SU-DHL-6 (cell line): ENCODE results near the gene PXN.

Source experiments
- H2AFZ ChIP-seq: fragments of 200-600 bp; sonication (generic); 2 replicates; pipeline ENCODE4 v1.6.1; 2014; ENCODE audit warnings: low read depth, mild to moderate bottlenecking, moderate library complexity, mixed read lengths, antibody characterized with exemption, low read length; ENCODE audit not compliant: severe bottlenecking
- H3F3A ChIP-seq: fragments of 200-600 bp; shearing (Covaris generic); 2 replicates; pipeline ENCODE4 v1.6.0; 2016; ENCODE audit warnings: antibody characterized with exemption, mild to moderate bottlenecking; ENCODE audit not compliant: insufficient read depth
- H3K27ac ChIP-seq: fragments of 200-600 bp; sonication (generic); 2 replicates; pipeline ENCODE4 v1.5.1; 2016; ENCODE audit warnings: low read depth, mild to moderate bottlenecking, low read length, moderate library complexity, mixed read lengths
- H3K27me3 ChIP-seq: fragments of 200-600 bp; sonication (generic), shearing (Covaris generic); 2 replicates; pipeline ENCODE4 v1.6.0; 2014; ENCODE audit warnings: mild to moderate bottlenecking, low read length
- H3K36me3 ChIP-seq: fragments of 200-600 bp; sonication (generic); 2 replicates; pipeline ENCODE4 v1.6.1; 2014; ENCODE audit warnings: mild to moderate bottlenecking, low read length, mixed read lengths
- H3K4me2 ChIP-seq: fragments of 300-600, 200-600 bp; shearing (Covaris generic), sonication (generic); 2 replicates; pipeline ENCODE4 v1.6.0; 2014; ENCODE audit warnings: low read length, low read depth, mild to moderate bottlenecking; ENCODE audit not compliant: poor library complexity, severe bottlenecking
- H3K4me3 ChIP-seq: fragments of 200-600 bp; sonication (generic); 2 replicates; pipeline ENCODE4 v1.5.1; 2014; ENCODE audit warnings: antibody characterized with exemption, low read length, mild to moderate bottlenecking, mixed read lengths; ENCODE audit not compliant: insufficient read depth, poor library complexity, severe bottlenecking
- H3K79me2 ChIP-seq: fragments of 200-600 bp; sonication (generic); 2 replicates; pipeline ENCODE4 v1.6.1; 2014; ENCODE audit warnings: mild to moderate bottlenecking, low read length, moderate library complexity; ENCODE audit not compliant: insufficient read depth
- H3K9ac ChIP-seq: fragments of 200-600 bp; sonication (generic); 2 replicates; pipeline ENCODE4 v1.7.0; 2014; ENCODE audit warnings: mild to moderate bottlenecking, low read length
- H3K9me2 ChIP-seq: fragments of 200-600 bp; sonication (generic); replicated peaks from 2 replicates; pipeline ENCODE4 v1.6.1; 2014; ENCODE audit warnings: low read length; ENCODE audit not compliant: insufficient read depth
- H3K9me3 ChIP-seq: fragments of 200-600 bp; sonication (generic); 2 replicates; pipeline ENCODE4 v1.6.1; 2014; ENCODE audit warnings: low read length, mixed read lengths; ENCODE audit not compliant: insufficient read depth
- H4K20me1 ChIP-seq: fragments of 200-600 bp; sonication (generic); 2 replicates; pipeline ENCODE4 v1.6.1; 2014; ENCODE audit warnings: low read depth, mild to moderate bottlenecking, antibody characterized with exemption, low read length, moderate library complexity, mixed read lengths
- CTCF ChIP-seq: fragments of 200-600 bp; sonication (generic); IDR thresholded peaks from one replicate; pipeline ENCODE4 v1.5.1; 2017; ENCODE audit warnings: antibody characterized with exemption, mild to moderate bottlenecking, low read length, moderate library complexity; ENCODE audit not compliant: insufficient read depth, poor library complexity, severe bottlenecking
- EZH2phosphoT487 ChIP-seq: fragments of 200-600 bp; sonication (generic), shearing (Covaris generic); conservative IDR thresholded peaks from 2 replicates; pipeline ENCODE4 v1.6.1; 2018; ENCODE audit warnings: mild to moderate bottlenecking, antibody characterized with exemption, low read length, moderate library complexity, mixed read lengths

The PXN gene

DNA sequence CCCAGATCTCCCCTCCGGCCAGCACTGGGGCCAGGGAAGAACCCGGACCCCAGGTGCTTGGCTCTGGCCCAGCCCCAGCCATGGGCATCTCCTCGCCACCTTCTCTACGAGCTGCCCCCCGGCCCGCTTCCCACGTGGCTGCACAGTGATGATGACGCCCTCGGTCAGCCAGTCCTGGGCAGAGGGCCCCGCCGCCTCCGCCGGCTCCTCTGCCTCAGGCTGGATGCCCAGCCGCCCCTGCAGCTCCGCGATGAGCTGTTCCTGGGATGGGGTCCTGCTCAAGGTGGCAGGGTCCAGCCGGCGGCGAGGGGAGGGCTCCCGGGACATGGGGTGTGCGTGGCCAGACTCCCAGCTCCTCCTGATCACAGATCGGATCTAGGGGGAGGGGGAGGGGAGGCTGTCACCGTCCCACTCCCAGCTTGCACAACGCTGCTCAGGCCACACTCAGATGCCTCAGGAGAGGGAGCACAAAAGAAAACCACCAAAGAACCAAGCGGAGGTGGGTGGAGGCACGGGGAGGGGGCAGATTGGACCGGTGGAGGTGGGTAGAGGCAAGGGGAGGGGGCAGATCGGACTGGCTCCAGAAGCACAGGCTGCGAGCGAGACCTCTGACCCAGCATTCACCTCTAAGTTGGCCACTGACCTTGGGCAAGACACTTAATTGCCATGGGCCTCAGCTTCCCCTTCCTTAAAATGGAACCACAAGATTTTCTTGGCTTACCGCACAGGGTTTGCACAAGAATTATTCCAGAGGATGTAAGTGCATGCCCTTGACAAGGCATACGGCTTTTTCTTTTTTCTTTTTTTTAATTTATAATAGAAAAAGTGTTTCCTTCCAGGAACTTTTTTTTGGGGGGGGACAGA, 48.6 kb downstream of the PXN start:
- Histone ChIP-seq H3F3A (no peaks in the 10 kb centered on the region), H3K4me2 (no peak overlapping the region), H2AFZ (no peak overlapping the region), H3K27me3 (no peaks in the 10 kb centered on the region), H3K79me2 (no peaks in the 10 kb centered on the region), H3K9me2 (no peaks in the 10 kb centered on the region), H3K4me3 (no peak overlapping the region), H3K36me3 (no peaks in the 10 kb centered on the region), H3K9me3 (no peaks in the 10 kb centered on the region), H4K20me1 (no peaks in the 10 kb centered on the region), H3K27ac (no peak overlapping the region), H3K9ac (no peak overlapping the region)
- no peak for TF ChIP-seq EZH2phosphoT487
- no peak for TF ChIP-seq CTCF

DNA sequence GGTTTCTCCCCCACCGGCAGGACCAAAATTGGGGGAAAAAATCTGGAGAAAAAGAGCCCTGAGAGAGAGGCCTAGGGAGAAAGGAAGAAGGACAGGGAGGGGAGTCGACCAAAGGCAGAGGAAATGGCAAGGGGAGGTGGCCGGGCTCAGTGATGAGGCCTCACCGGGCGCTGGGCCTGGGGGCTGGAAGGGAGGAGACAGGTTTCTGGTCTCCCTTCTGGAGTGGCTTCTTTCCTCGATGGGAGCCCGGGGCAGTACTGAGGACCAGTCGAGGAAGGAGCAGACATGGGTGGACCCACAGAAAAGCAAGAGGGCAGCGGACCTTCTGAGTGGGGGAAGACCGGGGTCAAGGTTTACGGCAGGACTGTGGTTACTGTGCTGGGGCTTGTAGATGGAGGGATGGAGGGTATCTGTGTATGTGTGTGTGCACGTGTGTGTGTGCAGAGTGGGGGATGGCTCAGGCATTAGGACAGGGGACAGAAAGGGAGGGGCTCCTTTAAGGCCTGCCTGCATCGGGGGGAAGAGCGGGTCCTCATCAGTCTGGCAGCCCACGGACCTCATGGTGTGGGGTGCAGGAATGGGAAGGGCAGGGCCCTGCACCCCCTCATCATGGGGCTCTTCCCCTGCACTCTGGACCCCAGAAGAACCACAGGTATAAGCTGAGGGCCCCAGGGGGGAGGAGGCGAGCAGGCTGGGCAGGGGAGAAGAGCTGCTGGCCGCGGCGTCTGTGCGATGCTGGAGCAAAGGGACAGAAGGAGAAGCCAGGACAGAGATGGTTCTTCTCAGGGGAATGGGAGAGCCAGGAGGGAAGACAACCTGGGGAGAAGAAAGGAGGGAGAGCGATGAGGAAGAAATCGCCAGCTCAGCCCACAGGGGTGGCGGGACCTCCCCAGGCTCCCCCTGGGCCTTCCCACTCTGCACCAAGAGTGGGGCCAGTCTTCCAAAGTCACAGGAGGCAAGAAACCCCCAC, 49.5 kb downstream of the PXN start:
- Histone ChIP-seq H3K27ac (no peak overlapping the region), H3K4me2 (no peak overlapping the region), H3K9me2 (no peaks in the 10 kb centered on the region), H3K4me3 (no peak overlapping the region), H3F3A (no peaks in the 10 kb centered on the region), H3K27me3 (no peaks in the 10 kb centered on the region), H3K79me2 (no peaks in the 10 kb centered on the region), H3K36me3 (no peaks in the 10 kb centered on the region), H3K9me3 (no peaks in the 10 kb centered on the region), H2AFZ (no peak overlapping the region), H4K20me1 (no peaks in the 10 kb centered on the region), H3K9ac (no peak overlapping the region)
- no peak for TF ChIP-seq CTCF
- no peak for TF ChIP-seq EZH2phosphoT487

- Histone ChIP-seq H3K4me3 (no peak overlapping the region), H3F3A (no peaks in the 10 kb centered on the region), H3K79me2 (no peaks in the 10 kb centered on the region), H3K36me3 (no peaks in the 10 kb centered on the region), H3K9me3 (no peaks in the 10 kb centered on the region), H4K20me1 (no peaks in the 10 kb centered on the region), H2AFZ (no peak overlapping the region), H3K9me2 (no peaks in the 10 kb centered on the region), H3K27me3 (no peaks in the 10 kb centered on the region), H3K9ac (no peak overlapping the region), H3K4me2 (no peak overlapping the region), H3K27ac (no peak overlapping the region)
- TF ChIP-seq CTCF (no peak), EZH2phosphoT487 (no peak)
These were observed 50.2 kb downstream of the PXN start for GRCh38 chr12:120215357-120215735.
